Esophagus squamous epithelium (tissue), 5 donors: Measurements from ENCODE around the gene DOP1A. TPM values are rescaled to one million over a fixed set of nuclear protein-coding genes. Genes with fewer than 3 reads are reported as not detected.

Experiments used
- DNase-seq: peaks from one replicate; lab custom pipeline; 2025; lab: John Stamatoyannopoulos, UW
- H3K27ac ChIP-seq, 4 donors: fragments of 200-600 bp; sonication (generic); one replicate each; pipeline ENCODE4 v1.5.1; 2016 to 2019; ENCODE audit warnings: mild to moderate bottlenecking in 1 of 4
- H3K27me3 ChIP-seq, 4 donors: fragments of 200-600 bp; sonication (generic); 1 replicate in 3 of 4; 2 replicates in 1 of 4; pipeline versions ENCODE4 v1.5.1 to v1.6.0; 2017 to 2021; ENCODE audit warnings: antibody characterized with exemption in 1 of 4
- H3K36me3 ChIP-seq, 3 donors: fragments of 200-600 bp; sonication (generic); one replicate each; pipeline ENCODE4 v1.5.1; 2016 to 2019
- H3K4me1 ChIP-seq, 3 donors: fragments of 200-600 bp; sonication (generic); one replicate each; pipeline ENCODE4 v1.5.1; 2017 to 2019
- H3K4me3 ChIP-seq, 4 donors: fragments of 200-600 bp; sonication (generic); 1 replicate in 3 of 4; 2 replicates in 1 of 4; pipeline ENCODE4 v1.5.1; 2016 to 2019; ENCODE audit warnings: mild to moderate bottlenecking in 2 of 4, moderate library complexity in 1 of 4
- H3K9me3 ChIP-seq, 3 donors: fragments of 200-600 bp; sonication (generic); one replicate each; pipeline ENCODE4 v1.5.1; 2016 to 2019
- CTCF ChIP-seq, 6 experiments: fragments of 450-650 bp in 4 of 6; fragments of 200-600 bp in 2 of 6; sonication (generic) in 2 of 6; IDR thresholded peaks; one replicate each; pipeline ENCODE4 v1.5.1; 2016 to 2019; ENCODE audit warnings: antibody characterized with exemption in 6 of 6, mild to moderate bottlenecking in 4 of 6, moderate library complexity in 4 of 6
- POLR2A ChIP-seq, 4 donors: fragments of 450-650 bp; IDR thresholded peaks; one replicate each; pipeline ENCODE4 v1.6.1; 2017; ENCODE audit warnings: antibody characterized with exemption in 4 of 4, mild to moderate bottlenecking in 4 of 4, moderate library complexity in 3 of 4
- WGBS, 2 donors: methylation state at CpG; one replicate each; pipeline ENCODE4 v1.1.5; 2018; 5-methylcytosine and 5-hydroxymethylcytosine counted together
- intact Hi-C: fragments of 100-400 bp; cut with DNase I; formaldehyde crosslinking; loops from one replicate; pipeline ENCODE4 v1.15.0; 2022
- total RNA-seq, 4 donors: library from RNA; depleted of rRNA; stranded (reverse); fragments of >200 nt; gene quantifications; one replicate each; pipeline ENCODE4 v1.1.0, GENCODE V29; 2016
- donor health status: DM: yes; HTN: yes; CAD: no.

DOP1A gene
- total RNA-seq, 4 donors from 2014 or later: 19.0 to 40.2 (median 22.4) TPM

DNA sequence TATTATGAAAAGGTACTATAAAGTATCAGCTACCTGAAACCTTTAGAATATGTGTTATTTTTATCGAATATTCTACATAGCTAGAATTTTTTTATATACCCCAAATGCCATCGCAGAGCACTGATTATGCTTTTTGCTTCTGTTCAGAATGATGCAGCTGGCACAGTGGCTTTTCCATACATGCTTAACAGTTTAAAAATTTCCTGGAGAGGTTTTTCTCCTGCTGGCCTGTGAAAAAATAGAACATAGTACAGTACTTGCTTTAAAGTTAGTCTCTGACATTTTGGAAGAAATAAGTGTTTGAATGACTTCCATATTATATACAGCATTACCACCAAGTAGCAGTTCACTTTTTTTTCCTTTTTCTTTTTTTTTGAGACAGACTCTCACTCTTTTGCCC is 5.3 kb downstream of the DOP1A start:
- DNase-seq: no peak
- Histone ChIP-seq H3K4me3 (no peak overlapping the region), H3K36me3 (no peaks in the 10 kb centered on the region), H3K9me3 (no peaks in the 10 kb centered on the region), H3K4me1 (peaks cover 5 to 44% (median 19%) of the 10 kb centered on the region in 3 donors), H3K27ac (peak overlapping the region in 1 of 4 donors; percentile 28), H3K27me3 (no peaks in the 10 kb centered on the region)
- 84 to 96% methylated on average over 2 of the region's 2 CpGs for WGBS, 2 donors
- intact Hi-C loops: no loop called here
- TF ChIP-seq POLR2A (IDR thresholded peaks at IDR 0.05): no peak

GRCh38 chr6:83073615-83074014 is 6.1 kb downstream of the DOP1A start:
- DNase-seq: no peak
- 73 to 93% methylated on average over 1 of the region's 1 CpG for WGBS, 2 donors
- Histone ChIP-seq H3K27ac (no peak overlapping the region), H3K4me3 (no peak overlapping the region), H3K9me3 (no peaks in the 10 kb centered on the region), H3K27me3 (no peaks in the 10 kb centered on the region), H3K36me3 (no peaks in the 10 kb centered on the region), H3K4me1 (peaks cover 5 to 45% (median 19%) of the 10 kb centered on the region in 3 donors)
- no peak for TF ChIP-seq POLR2A (IDR thresholded peaks at IDR 0.05)
- intact Hi-C loops: no loop called here

GRCh38 chr6:83083476-83083875 is 16.0 kb downstream of the DOP1A start:
- WGBS, 2 donors: 42 to 55% methylated on average over 1 of the region's 1 CpG
- Histone ChIP-seq H3K27me3 (no peaks in the 10 kb centered on the region), H3K4me3 (no peak overlapping the region), H3K27ac (no peak overlapping the region), H3K9me3 (no peaks in the 10 kb centered on the region), H3K4me1 (peaks cover 0 to 9% (median 0%) of the 10 kb centered on the region in 3 donors), H3K36me3 (no peaks in the 10 kb centered on the region)
- TF ChIP-seq POLR2A (IDR thresholded peaks at IDR 0.05) (no peak), CTCF (IDR thresholded peaks at IDR 0.05) (no peak)
- intact Hi-C loops: no loop called here
- no peak for DNase-seq

GRCh38 chr6:83086751-83087150 is 19.3 kb downstream of the DOP1A start:
- no peaks in the 10 kb centered on the region for H3K27me3 ChIP-seq
- intact Hi-C loops: no loop called here
- no peak overlapping the region for H3K27ac ChIP-seq
- WGBS, 2 donors: 74 to 81% methylated on average over 2 of the region's 2 CpGs
- H3K4me1 ChIP-seq: peaks cover 0 to 4% (median 0%) of the 10 kb centered on the region in 3 donors
- no peaks in the 10 kb centered on the region for H3K9me3 ChIP-seq
- H3K36me3 ChIP-seq: no peaks in the 10 kb centered on the region
- no peak overlapping the region for H3K4me3 ChIP-seq
- DNase-seq: no peak
- no peak for TF ChIP-seq POLR2A (IDR thresholded peaks at IDR 0.05)
- TF ChIP-seq CTCF (IDR thresholded peaks at IDR 0.05): no peak

DNA sequence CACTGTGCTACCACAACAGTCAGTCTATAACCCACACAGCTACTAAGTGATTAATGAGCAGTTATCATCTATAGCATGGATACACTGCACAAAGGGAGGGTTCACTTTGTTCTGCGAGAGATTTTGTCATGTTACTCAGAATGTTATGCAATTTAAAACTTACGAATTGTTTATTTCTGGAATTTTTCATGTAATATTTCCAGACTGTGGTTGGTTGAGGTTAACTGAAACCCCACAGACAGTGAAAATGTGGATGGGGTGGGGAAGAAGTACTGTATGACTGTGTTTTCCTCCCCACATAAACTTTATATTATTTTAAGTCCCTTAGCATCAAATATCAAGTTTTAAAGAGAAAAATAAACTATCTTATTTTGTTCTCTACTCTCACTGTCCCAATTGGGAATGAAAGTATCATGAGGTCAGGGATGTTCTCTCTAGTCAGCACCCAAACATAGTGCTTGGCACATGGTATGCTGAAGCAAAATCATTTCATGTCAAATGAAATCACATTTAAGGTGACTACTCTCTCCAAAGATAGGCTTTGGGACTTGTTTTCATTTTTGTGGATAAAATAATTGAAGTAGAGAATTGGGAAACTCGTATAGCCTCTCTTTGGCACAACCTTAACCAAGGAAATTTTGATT is 25.4 kb downstream of the DOP1A start:
- TF ChIP-seq CTCF (IDR thresholded peaks at IDR 0.05): no peak
- no peak for TF ChIP-seq POLR2A (IDR thresholded peaks at IDR 0.05)
- Histone ChIP-seq H3K4me3 (no peak overlapping the region), H3K9me3 (no peaks in the 10 kb centered on the region), H3K27ac (no peak overlapping the region), H3K36me3 (peaks cover 0 to 2% (median 0%) of the 10 kb centered on the region in 3 donors), H3K27me3 (no peaks in the 10 kb centered on the region), H3K4me1 (peaks cover 0 to 16% (median 0%) of the 10 kb centered on the region in 3 donors)
- DNase-seq: no peak
- intact Hi-C loops: no loop called here
- WGBS, 2 donors: 39 to 48% methylated on average over 3 of the region's 3 CpGs

DNA sequence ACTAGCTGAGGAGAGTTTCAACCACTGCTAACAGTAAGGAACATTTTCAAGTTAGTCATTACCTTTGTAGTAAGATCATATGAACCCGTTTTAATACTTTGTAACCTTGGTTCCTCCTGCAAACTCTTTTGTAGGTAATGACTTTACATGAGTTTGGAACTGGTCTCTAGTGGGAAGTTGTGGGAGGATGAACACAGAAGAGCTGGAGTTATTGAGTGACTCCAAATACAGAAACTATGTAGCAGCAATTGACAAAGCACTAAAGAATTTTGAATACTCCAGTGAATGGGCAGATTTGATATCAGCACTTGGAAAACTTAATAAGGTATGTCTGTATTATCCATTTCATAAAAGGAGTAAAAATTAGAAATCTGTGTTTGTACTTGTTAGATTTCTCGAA is 29.3 kb downstream of the DOP1A start:
- H3K4me3 ChIP-seq: no peak overlapping the region
- intact Hi-C loops: no loop called here
- no peak overlapping the region for H3K27ac ChIP-seq
- no peaks in the 10 kb centered on the region for H3K9me3 ChIP-seq
- H3K27me3 ChIP-seq: no peaks in the 10 kb centered on the region
- H3K4me1 ChIP-seq: peaks cover 0 to 12% (median 0%) of the 10 kb centered on the region in 3 donors
- peaks cover 0 to 31% (median 0%) of the 10 kb centered on the region in 3 donors for H3K36me3 ChIP-seq
- no peak for DNase-seq
- TF ChIP-seq POLR2A (IDR thresholded peaks at IDR 0.05) (no peak), CTCF (IDR thresholded peaks at IDR 0.05) (no peak)
- 49 to 54% methylated on average over 2 of the region's 2 CpGs for WGBS, 2 donors
